ENCODE data around the gene AFF3. TPM values are rescaled to one million over a fixed set of nuclear protein-coding genes. Genes with fewer than 3 reads are reported as not detected.

Gene AFF3
- total RNA-seq, 1 experiment from 2014 or later = 0.61 TPM

- Histone ChIP-seq H3K9me2 (ENCODE audit: insufficient read depth) (no peaks in the 10 kb centered on the region), H3K36me3 (ENCODE audit: control insufficient read depth in 1 of 2, insufficient read depth in 2 of 2, low read length in 2 of 2) (no peaks in the 10 kb centered on the region), H3K4me3 (replicated peaks in 1 of 2; ENCODE audit: low read depth in 1 of 2, low read length in 2 of 2) (no peak overlapping the region), H3K4me1 (ENCODE audit: control insufficient read depth in 1 of 2, insufficient read depth in 2 of 2, low read length in 2 of 2) (no peaks in the 10 kb centered on the region), H3K4me2 (ENCODE audit: low read length) (no peak overlapping the region), H3K27me3 (ENCODE audit: insufficient read depth, low read length) (peaks cover 16% of the 10 kb centered on the region), H3K79me2 (ENCODE audit: insufficient read depth, low read length) (no peaks in the 10 kb centered on the region), H2AFZ (ENCODE audit: low read depth, low read length, poor library complexity, severe bottlenecking) (no peak overlapping the region), H3K9me3 (ENCODE audit: control insufficient read depth in 1 of 2, insufficient read depth in 1 of 2, low read depth in 1 of 2, low read length in 2 of 2) (no peaks in the 10 kb centered on the region), H4K20me1 (ENCODE audit: insufficient read depth) (no peaks in the 10 kb centered on the region), H3K9ac (ENCODE audit: low read length) (no peak overlapping the region), H3K27ac (ENCODE audit: low read depth, low read length) (no peak overlapping the region)
- DNase-seq (ENCODE audit: low read depth, low spot score) = no peak
- no peak for TF ChIP-seq EZH2 (IDR thresholded peaks at IDR 0.05)
- TF ChIP-seq SRF (IDR thresholded peaks at IDR 0.05; ENCODE audit: low read depth) = no peak
- TF ChIP-seq MAX (IDR thresholded peaks at IDR 0.05) = no peak
- TF ChIP-seq YY1 (IDR thresholded peaks at IDR 0.05; ENCODE audit: extremely low read depth, insufficient replicate concordance, low read depth, low read length) = no peak
- TF ChIP-seq SP1 (IDR thresholded peaks at IDR 0.05; ENCODE audit: low read depth) = no peak
- no peak for TF ChIP-seq POLR2A (IDR thresholded peaks at IDR 0.05; ENCODE audit: borderline replicate concordance, extremely low read depth, insufficient read depth, insufficient read length)
- no peak for TF ChIP-seq JUND (IDR thresholded peaks at IDR 0.05)
- TF ChIP-seq REST (IDR thresholded peaks at IDR 0.05; ENCODE audit: low read depth) = no peak
- no peak for TF ChIP-seq POLR2AphosphoS5 (IDR thresholded peaks at IDR 0.05; ENCODE audit: low read depth, low read length)
- no peak for TF ChIP-seq ELF1 (IDR thresholded peaks at IDR 0.05; ENCODE audit: borderline replicate concordance, low read depth)
- TF ChIP-seq CTCF (IDR thresholded peaks at IDR 0.05 in 2 of 3, conservative IDR thresholded peaks at IDR 0.05 in 1 of 3; ENCODE audit: borderline replicate concordance in 1 of 3, insufficient read depth in 1 of 3, low read depth in 2 of 3, low read length in 2 of 3) = no peak
- no peak for TF ChIP-seq ZNF274 (IDR thresholded peaks at IDR 0.05; ENCODE audit: low read depth, low read length)
- TF ChIP-seq EGR1 (IDR thresholded peaks at IDR 0.05; ENCODE audit: low read depth) = no peak
- TF ChIP-seq CBX3 (IDR thresholded peaks at IDR 0.05; ENCODE audit: low read depth) = no peak
- no peak for TF ChIP-seq ZFX (IDR thresholded peaks at IDR 0.05)
- TF ChIP-seq RAD21 (IDR thresholded peaks at IDR 0.05; ENCODE audit: low read depth) = no peak
- TF ChIP-seq ZBTB33 (IDR thresholded peaks at IDR 0.05; ENCODE audit: extremely low read depth, insufficient replicate concordance, low read length) = no peak
- ATAC-seq = no peak
- intact Hi-C loops (cut with micrococcal nuclease) = no loop called here
- ChIA-PET RAD21 (ENCODE audit: low non-redundant PET in 1 of 2, low total read pairs in 2 of 2, uncharacterized antibody in 2 of 2, unreplicated experiment in 2 of 2) (interaction anchor here in 1 of 2 experiments (0.6 kb wide), 1 partner anchor 119 kb away, joined by 5 read pairs; no protein-coding TSS in a partner anchor), POLR2A (no interaction called here), CTCF (no interaction called here)
- BruUV-seq (replicated peaks) = no TSS peak
These were observed 369.6 kb downstream of the AFF3 start for GRCh38 chr2:99772591-99773331.

Measured in HCT116 (cell line).